HG03439 (cell line): ENCODE results near the gene DNAJC4.

Experiments used
- ATAC-seq: cut with Tn5 transposase; IDR thresholded peaks from one replicate; pipeline ENCODE4 v1.9.1; 2021; ENCODE audit warnings: mild to moderate bottlenecking, moderate library complexity; ENCODE audit not compliant: unreplicated experiment

DNAJC4 gene

GRCh38 chr11:64269540-64270220 lies 39.3 kb downstream of the DNAJC4 start:
- peak; percentile 62 for ATAC-seq

- no peak for ATAC-seq
Measured at GRCh38 chr11:64275031-64275800, 44.9 kb downstream of the DNAJC4 start.

- no peak for ATAC-seq
Measured at GRCh38 chr11:64275841-64276240, 45.5 kb downstream of the DNAJC4 start.

DNA sequence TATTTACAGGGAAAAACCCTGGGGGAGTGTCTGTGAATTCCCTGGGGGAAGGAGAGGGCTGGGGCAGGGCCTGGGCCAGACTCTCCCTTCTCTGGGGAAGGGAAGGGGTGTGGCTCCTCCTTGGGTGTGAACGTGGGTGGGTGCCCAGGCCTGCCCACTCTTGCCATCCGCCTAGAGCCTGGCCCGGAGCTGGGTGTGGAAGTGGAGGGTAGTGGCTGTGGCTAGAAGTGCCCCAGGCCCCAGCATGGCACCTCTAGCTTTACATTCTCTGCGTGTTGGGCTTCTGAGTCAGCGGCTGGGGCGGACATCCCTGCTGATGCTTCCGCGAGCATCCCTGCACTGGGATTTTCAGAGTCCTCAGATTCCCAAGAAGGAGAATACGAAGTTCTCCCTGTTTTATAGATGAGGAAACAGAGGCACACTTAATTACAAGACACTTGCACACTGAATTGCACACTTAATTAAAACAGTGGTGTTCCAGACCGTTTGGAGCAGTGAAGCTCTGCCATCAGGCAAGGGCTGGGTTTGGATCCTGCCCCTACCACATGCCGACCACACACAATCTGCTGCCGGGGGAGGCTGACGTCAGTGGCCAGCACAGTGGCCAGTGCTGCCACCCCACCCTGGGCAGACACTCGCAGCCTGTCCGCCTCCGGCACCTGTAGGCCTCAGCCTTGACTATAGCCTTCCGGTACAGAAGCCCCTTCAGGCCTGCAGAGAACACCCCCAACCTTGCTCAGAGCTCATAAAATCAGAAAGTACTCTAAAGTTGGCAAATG lies 46.5 kb downstream of the DNAJC4 start:
- no peak for ATAC-seq

DNA sequence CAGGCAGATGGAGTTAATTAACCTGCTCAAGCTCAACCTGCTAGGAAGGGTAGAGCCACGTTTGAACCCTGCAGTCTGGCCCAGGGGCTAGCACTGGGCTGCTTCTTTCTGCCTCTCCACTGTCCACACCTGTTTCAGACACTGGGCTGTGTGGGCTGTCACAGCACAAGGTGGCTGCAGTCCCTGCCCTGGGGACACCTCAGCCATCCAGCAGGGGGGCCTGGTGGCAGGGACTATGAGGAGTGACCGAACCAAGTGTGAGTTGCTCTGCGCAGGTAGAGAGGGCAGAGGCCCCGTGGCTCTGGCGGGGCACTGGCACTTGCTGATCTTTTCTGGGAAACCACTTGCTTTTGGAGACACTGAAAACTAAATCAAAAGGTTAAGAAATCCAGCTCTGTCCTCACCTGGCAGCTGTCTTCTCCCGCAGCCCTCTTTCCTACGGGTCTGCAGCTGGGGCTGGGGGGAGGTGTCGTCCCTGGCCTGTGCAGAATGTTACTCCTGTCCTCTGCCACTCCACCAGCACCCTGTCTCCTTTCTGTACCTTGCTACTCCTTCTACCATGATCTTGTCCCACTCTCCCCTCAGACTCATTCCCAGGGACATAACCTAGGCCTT lies 48.3 kb downstream of the DNAJC4 start:
- no peak for ATAC-seq

- ATAC-seq: no peak
Measured at GRCh38 chr11:64281957-64282770, 51.8 kb downstream of the DNAJC4 start.

DNA sequence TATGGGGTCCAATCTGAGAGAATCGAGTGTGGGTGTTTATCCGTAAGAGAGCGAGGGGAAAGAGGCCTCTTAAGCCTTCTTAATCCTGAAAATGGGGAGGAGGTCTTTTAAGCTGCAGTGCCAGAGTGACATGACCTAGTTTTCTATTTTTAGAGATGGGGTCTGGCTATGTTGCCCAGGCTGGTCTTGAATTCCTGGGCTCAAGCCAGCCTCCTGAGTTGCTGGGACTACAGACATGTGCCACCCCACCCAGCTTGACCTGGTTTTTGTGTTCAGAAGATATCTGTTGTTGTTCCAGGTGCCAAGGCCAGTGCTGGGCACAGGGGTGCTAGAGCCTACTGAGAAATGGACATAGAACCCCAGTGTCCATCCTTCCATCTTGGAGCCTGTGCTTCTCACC lies 52.7 kb downstream of the DNAJC4 start:
- ATAC-seq: no peak
